Cardiac muscle cell (in vitro differentiated cells and primary cell): ENCODE measurements around the gene ACP6. TPM values are rescaled to one million over a fixed set of nuclear protein-coding genes. Genes with fewer than 3 reads are reported as not detected.

Experiments
- DNase-seq, 2 donors: peaks; one replicate each; pipeline versions ENCODE4 v3.0.0 to v3.0.0-alpha.2; 2010 to 2017; ENCODE audit warnings: low read depth in 1 of 2, low spot score in 1 of 2
- H3K27ac ChIP-seq: fragments of 200-600 bp; sonication (generic); 2 replicates; pipeline ENCODE4 v1.5.1; 2016
- H3K27me3 ChIP-seq: fragments of 200-600 bp; sonication (generic); 2 replicates; pipeline ENCODE4 v1.6.0; 2016; ENCODE audit warnings: control low read depth
- H3K36me3 ChIP-seq: fragments of 200-600 bp; sonication (generic); 2 replicates; pipeline ENCODE4 v1.5.1; 2016; ENCODE audit warnings: control low read depth
- H3K4me1 ChIP-seq: fragments of 200-600 bp; sonication (generic); 2 replicates; pipeline ENCODE4 v1.8.1; 2017; ENCODE audit warnings: low read depth, mild to moderate bottlenecking, mixed run types
- H3K4me3 ChIP-seq: fragments of 200-600 bp; sonication (generic); 2 replicates; pipeline ENCODE4 v1.5.1; 2016; ENCODE audit warnings: mild to moderate bottlenecking
- H3K9me3 ChIP-seq: fragments of 200-600 bp; sonication (generic); 2 replicates; pipeline ENCODE4 v1.5.1; 2017; ENCODE audit warnings: low read depth, mild to moderate bottlenecking, control low read depth
- polyA plus RNA-seq: library from polyadenylated mRNA; unstranded; fragments of >200 nt; fragmentation: Nextera tagmentation; extraction: Ambion mirVana; gene quantifications from 2 replicates; pipeline ENCODE4 v1.2.1, GENCODE V29; 2016
- total RNA-seq: library from RNA; depleted of rRNA; stranded (reverse); fragments of >200 nt; gene quantifications from 2 replicates; pipeline ENCODE4 v1.2.3, GENCODE V29; 2016
- TF ChIP-seq, protein P1 (sequence below): IDR thresholded peaks from 2 replicates; pipeline ENCODE4 v1.5.1; 2012; ENCODE audit warnings: low read depth, mild to moderate bottlenecking, low read length

ACP6 gene
- total and polyA plus RNA-seq, 2 experiments from 2014 or later = 45.7 to 73.9 TPM

DNA sequence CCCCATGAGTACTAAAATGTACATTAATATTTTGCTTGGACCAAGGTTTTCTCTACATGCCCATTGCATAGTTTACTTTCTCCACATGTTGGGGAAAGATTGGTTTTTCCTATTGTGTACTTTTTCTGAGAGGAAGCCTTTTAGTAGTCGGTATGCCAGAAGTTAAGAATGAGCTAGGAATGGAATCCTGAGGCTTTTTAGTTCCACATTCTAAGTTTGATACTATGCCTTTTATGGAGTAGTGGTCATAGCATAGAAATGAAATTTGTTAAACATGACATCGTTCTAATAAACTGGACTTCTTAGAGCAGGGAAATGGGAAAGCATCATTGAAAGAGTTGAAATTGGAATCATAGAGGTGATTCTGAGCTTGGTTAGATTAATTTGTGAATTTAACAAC, 64.7 kb downstream of the ACP6 start:
- H3K27me3 ChIP-seq = no peaks in the 10 kb centered on the region

DNA sequence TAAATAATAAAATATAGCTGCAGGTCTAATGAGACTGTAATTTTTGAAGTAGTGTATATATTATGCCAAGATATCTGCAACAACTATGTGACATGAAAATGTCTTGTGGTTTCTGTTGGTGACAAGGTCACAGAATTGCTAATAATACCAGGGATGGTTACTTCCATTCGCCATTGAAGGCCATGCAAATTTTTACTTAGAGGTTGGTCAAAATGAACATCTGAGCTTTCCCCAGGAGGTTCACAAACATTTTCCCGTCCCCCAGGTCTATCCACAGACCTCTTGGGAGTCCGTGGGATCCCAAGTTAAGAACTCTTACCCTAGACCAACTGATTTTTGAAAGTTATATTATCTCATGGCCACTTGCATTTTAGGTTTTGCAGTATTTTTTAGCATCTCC, 66.3 kb downstream of the ACP6 start:
- no peak overlapping the region for H3K4me3 ChIP-seq
- H3K27ac ChIP-seq = no peak overlapping the region
- DNase-seq = no peak
- H3K27me3 ChIP-seq = no peaks in the 10 kb centered on the region
- H3K36me3 ChIP-seq = peaks cover 27% of the 10 kb centered on the region
- no peaks in the 10 kb centered on the region for H3K9me3 ChIP-seq
- TF ChIP-seq, protein P1, sequence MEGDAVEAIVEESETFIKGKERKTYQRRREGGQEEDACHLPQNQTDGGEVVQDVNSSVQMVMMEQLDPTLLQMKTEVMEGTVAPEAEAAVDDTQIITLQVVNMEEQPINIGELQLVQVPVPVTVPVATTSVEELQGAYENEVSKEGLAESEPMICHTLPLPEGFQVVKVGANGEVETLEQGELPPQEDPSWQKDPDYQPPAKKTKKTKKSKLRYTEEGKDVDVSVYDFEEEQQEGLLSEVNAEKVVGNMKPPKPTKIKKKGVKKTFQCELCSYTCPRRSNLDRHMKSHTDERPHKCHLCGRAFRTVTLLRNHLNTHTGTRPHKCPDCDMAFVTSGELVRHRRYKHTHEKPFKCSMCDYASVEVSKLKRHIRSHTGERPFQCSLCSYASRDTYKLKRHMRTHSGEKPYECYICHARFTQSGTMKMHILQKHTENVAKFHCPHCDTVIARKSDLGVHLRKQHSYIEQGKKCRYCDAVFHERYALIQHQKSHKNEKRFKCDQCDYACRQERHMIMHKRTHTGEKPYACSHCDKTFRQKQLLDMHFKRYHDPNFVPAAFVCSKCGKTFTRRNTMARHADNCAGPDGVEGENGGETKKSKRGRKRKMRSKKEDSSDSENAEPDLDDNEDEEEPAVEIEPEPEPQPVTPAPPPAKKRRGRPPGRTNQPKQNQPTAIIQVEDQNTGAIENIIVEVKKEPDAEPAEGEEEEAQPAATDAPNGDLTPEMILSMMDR = no peak
- H3K4me1 ChIP-seq = peaks cover 12% of the 10 kb centered on the region

More for the DNA sequence above, 64.7 kb downstream of the ACP6 start:
- Histone ChIP-seq H3K36me3 (peaks cover 31% of the 10 kb centered on the region), H3K9me3 (no peaks in the 10 kb centered on the region), H3K4me1 (peaks cover 12% of the 10 kb centered on the region), H3K27ac (no peak overlapping the region), H3K4me3 (no peak overlapping the region)
- no peak for DNase-seq
- TF ChIP-seq, protein P1 = no peak

DNA sequence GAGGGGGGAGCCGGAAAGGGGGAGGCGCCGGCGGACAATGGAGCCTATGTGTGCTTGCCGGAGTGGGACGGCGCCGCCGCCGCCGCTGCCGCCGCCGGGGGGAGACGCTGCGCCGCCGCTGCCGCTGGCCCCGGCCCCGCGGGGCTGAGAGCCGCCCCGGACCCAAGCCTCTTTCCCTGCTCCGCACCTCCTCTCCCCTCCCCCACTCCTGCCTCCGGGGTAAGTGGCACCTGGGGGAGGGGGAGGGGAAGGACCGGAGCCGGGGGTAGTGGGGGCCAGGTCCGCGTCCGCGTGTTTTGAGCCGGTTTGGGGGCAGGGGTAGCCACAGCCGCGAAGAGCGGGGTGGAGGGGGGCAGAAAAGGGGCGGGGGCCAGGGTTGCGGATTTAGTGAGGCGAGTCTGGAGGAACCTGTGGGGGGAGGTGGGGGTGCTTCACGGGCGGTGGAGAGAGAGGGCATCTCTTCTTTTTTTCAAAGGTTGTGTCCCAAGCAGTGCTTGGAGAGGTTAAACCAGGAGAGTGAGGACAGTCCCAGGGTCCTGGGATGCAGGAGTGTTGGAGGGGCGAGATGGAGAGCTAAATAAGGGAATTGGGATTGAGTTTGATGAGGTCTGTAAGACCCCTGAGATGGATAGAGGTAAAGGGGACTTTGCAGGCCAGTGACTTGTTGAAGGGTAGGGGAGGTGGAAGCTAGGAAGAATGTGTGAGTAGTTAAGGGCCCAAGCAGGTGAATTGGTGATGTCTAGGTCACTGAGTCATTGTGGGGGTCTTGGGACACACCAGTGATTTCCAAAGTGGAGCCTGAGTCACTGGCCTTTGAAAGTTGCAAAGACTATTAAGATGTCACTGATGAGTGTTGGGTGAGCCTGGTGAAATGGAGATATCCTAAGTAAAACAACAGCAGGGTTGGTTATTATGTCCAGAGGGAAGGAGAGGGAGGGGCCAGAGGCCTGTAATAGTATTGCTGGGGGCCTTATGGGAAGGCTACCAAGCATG, 69.9 kb downstream of the ACP6 start:
- Histone ChIP-seq H3K9me3 (no peaks in the 10 kb centered on the region), H3K36me3 (peaks cover 7% of the 10 kb centered on the region), H3K4me1 (peaks cover 7% of the 10 kb centered on the region), H3K4me3 (peak overlapping the region; percentile 96), H3K27me3 (no peaks in the 10 kb centered on the region), H3K27ac (peak overlapping the region; percentile 93)
- peak; percentile 17 to 23 for DNase-seq
- TF ChIP-seq, protein P1 = no peak

DNA sequence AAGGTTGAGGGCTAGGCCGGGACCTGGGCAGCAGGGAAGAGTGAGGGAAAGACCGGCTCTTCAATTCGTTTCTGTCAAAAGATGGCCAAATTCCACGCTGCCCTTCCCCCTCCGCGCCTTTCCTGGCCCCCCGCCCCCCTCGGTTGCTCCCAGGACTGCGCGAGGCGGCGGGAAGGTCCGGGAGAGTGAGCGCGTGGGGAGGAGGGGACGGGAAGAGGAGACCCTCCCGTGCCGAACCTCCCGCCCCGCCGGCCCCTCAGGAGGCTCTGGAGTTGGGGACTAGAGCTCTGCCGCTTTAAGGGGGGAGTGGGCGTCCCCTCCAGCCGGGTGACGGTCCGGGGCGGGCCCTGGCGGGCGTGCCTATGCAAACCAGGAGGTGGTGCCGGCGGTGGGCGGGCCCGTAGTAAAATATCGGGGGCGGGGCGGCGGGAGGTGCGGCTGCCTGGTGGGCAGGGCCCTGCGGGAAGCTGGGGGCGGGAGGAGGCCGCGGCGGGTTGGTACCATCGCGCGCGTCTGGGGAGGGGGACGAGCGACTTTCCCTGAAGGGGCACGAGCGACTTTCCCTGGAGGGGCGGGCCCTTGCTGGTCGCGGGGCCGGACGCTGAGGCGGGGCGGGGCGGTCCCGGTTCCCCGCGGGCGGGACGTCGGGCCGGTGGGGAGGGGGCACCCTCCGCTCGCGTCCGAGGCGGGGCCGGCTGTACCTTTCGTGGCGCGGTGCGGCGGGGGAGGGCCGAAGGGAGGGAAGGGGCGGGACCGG, 70.8 kb downstream of the ACP6 start:
- Histone ChIP-seq H3K36me3 (no peaks in the 10 kb centered on the region), H3K9me3 (no peaks in the 10 kb centered on the region), H3K4me1 (peaks cover 7% of the 10 kb centered on the region), H3K27ac (peak overlapping the region; percentile 87), H3K27me3 (no peaks in the 10 kb centered on the region), H3K4me3 (peak overlapping the region; percentile 96)
- peak; percentile 99 for DNase-seq
- TF ChIP-seq, protein P1 = no peak

DNA sequence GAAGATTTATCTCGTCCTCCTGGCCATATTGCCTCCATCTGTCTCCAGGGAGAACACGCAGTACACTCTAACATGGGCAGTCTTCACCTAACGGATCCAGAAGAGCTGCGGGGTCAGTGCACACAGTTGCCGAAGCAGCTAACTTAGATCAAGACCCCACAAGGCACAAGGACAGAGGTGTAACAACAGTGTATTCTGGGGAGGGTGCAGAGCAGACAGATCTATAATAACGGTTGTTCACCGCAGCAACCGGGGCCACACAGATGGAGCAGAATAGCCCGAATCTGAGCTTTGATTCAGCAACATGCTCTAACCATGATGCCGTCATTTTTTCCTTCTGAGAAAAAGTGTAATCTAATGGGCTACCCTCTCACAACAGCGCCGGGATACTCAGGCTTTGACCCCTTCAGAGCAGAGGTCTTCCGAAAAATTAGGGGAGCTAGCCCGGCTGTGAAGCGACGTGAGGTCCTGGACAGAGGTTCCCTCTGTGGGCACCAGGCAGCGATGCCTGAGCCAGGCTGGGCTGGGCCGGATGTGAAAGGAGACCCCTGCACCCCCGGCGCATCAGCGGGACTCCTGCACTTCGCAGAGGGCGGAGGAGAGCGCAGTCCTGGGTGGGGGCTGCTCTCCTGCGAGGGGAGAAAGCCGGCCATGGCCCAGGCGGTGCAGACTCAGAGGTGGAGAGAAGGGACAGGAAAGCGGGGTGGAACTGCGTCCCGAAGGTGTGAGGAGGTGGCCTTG, 71.5 kb downstream of the ACP6 start:
- Histone ChIP-seq H3K27me3 (no peaks in the 10 kb centered on the region), H3K4me3 (peak overlapping the region; percentile 96), H3K9me3 (no peaks in the 10 kb centered on the region), H3K36me3 (no peaks in the 10 kb centered on the region), H3K4me1 (peaks cover 7% of the 10 kb centered on the region), H3K27ac (peak overlapping the region; percentile 87)
- peak; percentile 21 to 79 for DNase-seq
- TF ChIP-seq, protein P1 = no peak
